Caco-2 (cell line): ENCODE measurements around the gene PATZ1. TPM values are rescaled to one million over a fixed set of nuclear protein-coding genes. Genes with fewer than 3 reads are reported as not detected.

Experiments used
- BruUV-seq: library from RNA; stranded (reverse); fragments of 400-500 nt; replicated peaks from 2 replicates; lab custom pipeline; 2021; lab: Mats Ljungman, UMichigan
- CTCF ChIA-PET: fragments of 300-600 bp; sonication (Branson Sonifier 250); formaldehyde crosslinking; loops from one replicate; lab custom pipeline; 2022; ENCODE audit warnings: antibody characterized with exemption; lab: Charles Lee
- POLR2A ChIA-PET: fragments of 300-600 bp; sonication (Branson Sonifier 250); formaldehyde crosslinking; loops from one replicate; lab custom pipeline; 2022; ENCODE audit warnings: antibody characterized with exemption; lab: Charles Lee
- DNase-seq, 2 experiments: peaks; one replicate each; pipeline versions ENCODE4 v3.0.0 to v3.0.0-alpha.2; 2020 to 2022
- H3K27me3 ChIP-seq: replicated peaks from 2 replicates; pipeline ENCODE4 v1.6.0; 2011; ENCODE audit warnings: low read length; ENCODE audit not compliant: control insufficient read depth, insufficient read depth
- H3K36me3 ChIP-seq: 2 replicates; pipeline ENCODE4 v1.5.1; 2011; ENCODE audit warnings: low read length; ENCODE audit not compliant: control insufficient read depth, insufficient read depth
- H3K4me1 ChIP-seq: fragments of 250-450 bp; sonication (Bioruptor Pico); 2 replicates; pipeline ENCODE4 v1.5.1; 2020; ENCODE audit warnings: mild to moderate bottlenecking
- H3K4me3 ChIP-seq: 2 replicates; pipeline ENCODE4 v1.5.1; 2011; ENCODE audit warnings: low read depth, mild to moderate bottlenecking, control low read depth, low read length
- H3K9me3 ChIP-seq: fragments of 250-450 bp; sonication (Bioruptor Pico); 2 replicates; pipeline ENCODE4 v1.5.1; 2020; ENCODE audit warnings: mild to moderate bottlenecking, moderate library complexity
- H3K27ac Mint-ChIP-seq: one replicate; pipeline ENCODE4 v1.8.0; 2022; ENCODE audit warnings: mixed read lengths; ENCODE audit not compliant: unreplicated experiment
- H3K27me3 Mint-ChIP-seq: one replicate; pipeline ENCODE4 v1.8.0; 2022; ENCODE audit warnings: mixed read lengths; ENCODE audit not compliant: insufficient read depth, unreplicated experiment
- H3K36me3 Mint-ChIP-seq: one replicate; pipeline ENCODE4 v1.8.0; 2022; ENCODE audit warnings: mild to moderate bottlenecking, mixed read lengths; ENCODE audit not compliant: insufficient read depth, unreplicated experiment
- H3K4me1 Mint-ChIP-seq: one replicate; pipeline ENCODE4 v1.8.0; 2022; ENCODE audit warnings: low read depth, mixed read lengths; ENCODE audit not compliant: unreplicated experiment
- H3K4me3 Mint-ChIP-seq: one replicate; pipeline ENCODE4 v1.8.0; 2022; ENCODE audit warnings: mild to moderate bottlenecking, moderate library complexity, mixed read lengths; ENCODE audit not compliant: unreplicated experiment
- H3K9me3 Mint-ChIP-seq: one replicate; pipeline ENCODE4 v1.8.0; 2022; ENCODE audit warnings: mixed read lengths; ENCODE audit not compliant: unreplicated experiment
- CTCF ChIP-seq, 2 experiments: fragments of 200-600 bp in 1 of 2; IDR thresholded peaks; 1 replicate in 1 of 2; 2 replicates in 1 of 2; pipeline versions ENCODE4 v1.5.1 to v1.8.0; 2011 to 2022; ENCODE audit warnings: antibody characterized with exemption in 1 of 2, control low read depth in 1 of 2, inconsistent platforms in 1 of 2, low read depth in 1 of 2, low read length in 1 of 2, mild to moderate bottlenecking in 1 of 2, moderate library complexity in 1 of 2; ENCODE audit not compliant: insufficient read depth in 1 of 2, severe bottlenecking in 1 of 2, unreplicated experiment in 1 of 2
- intact Hi-C: fragments of 100-400 bp; cut with micrococcal nuclease; formaldehyde crosslinking; loops from one replicate; pipeline ENCODE4 v1.10.0; 2022; ENCODE audit not compliant: unreplicated experiment
- total RNA-seq: library from RNA; stranded (reverse); gene quantifications from 2 replicates; pipeline ENCODE4 v1.2.3, GENCODE V29; 2022

The PATZ1 gene
- total RNA-seq, 1 experiment from 2014 or later, result 40.9 TPM

- DNase-seq, result peak; percentile 90 to 92
- Mint-ChIP-seq H3K27ac (peak overlapping the region; percentile 87), H3K9me3 (no peaks in the 10 kb centered on the region), H3K36me3 (peaks cover 5% of the 10 kb centered on the region), H3K4me1 (peaks cover 9% of the 10 kb centered on the region), H3K27me3 (no peaks in the 10 kb centered on the region), H3K4me3 (peak overlapping the region; percentile 90)
- Histone ChIP-seq H3K4me3 (peak overlapping the region; percentile 66), H3K9me3 (no peaks in the 10 kb centered on the region), H3K36me3 (no peaks in the 10 kb centered on the region), H3K27me3 (no peaks in the 10 kb centered on the region), H3K4me1 (peaks cover 9% of the 10 kb centered on the region; the same call in 1 of the 2 replicates)
- CTCF ChIA-PET, result interaction anchor here (0.6 to 2.1 kb wide), 13 partner anchors 9 to 175 kb away, joined by 3 to 25 read pairs (median 5); partner anchors contain the start of gene LIMK2
- POLR2A ChIA-PET, result interaction anchor here (0.5 to 1.7 kb wide), 12 partner anchors 18 to 1711 kb away, joined by 3 to 14 read pairs (median 4); partner anchors contain the start of genes MORC2, PATZ1 and TUG1
- no peak for TF ChIP-seq CTCF (IDR thresholded peaks at IDR 0.05; ENCODE audit: insufficient read depth in 1 of 2, low read depth in 1 of 2, low read length in 1 of 2, severe bottlenecking in 1 of 2, unreplicated experiment in 1 of 2)
- intact Hi-C loops, result loop anchor here (5.0 kb wide), 2 partner anchors 48 to 78 kb away; partner anchors contain the start of gene LIMK2
- no TSS peak for BruUV-seq
Measured at GRCh38 chr22:31290494-31291471, 55.4 kb downstream of the PATZ1 start.

DNA sequence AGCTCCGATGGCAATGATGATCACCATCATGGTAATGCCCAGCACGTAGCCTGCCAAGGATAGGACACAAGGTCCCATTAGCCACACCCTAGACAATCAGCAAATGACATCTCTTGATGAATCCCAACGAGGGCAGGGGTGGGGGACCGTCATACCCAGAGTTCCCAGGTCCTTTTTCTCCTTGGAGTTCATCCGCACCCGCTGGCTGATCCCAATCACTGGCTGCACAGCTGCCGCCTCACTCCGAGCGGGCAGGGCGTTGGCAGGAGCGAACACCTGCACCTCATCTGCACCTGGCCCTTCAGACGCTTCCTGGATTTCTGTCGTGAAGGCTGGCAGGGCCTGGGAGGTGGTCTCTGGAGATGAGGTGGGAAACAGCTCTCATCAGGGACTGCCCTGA is 56.8 kb downstream of the PATZ1 start:
- Mint-ChIP-seq H3K4me1 (peaks cover 6% of the 10 kb centered on the region), H3K9me3 (no peaks in the 10 kb centered on the region), H3K27me3 (no peaks in the 10 kb centered on the region), H3K36me3 (peaks cover 5% of the 10 kb centered on the region), H3K27ac (no peak overlapping the region), H3K4me3 (no peak overlapping the region)
- BruUV-seq, result no TSS peak
- Histone ChIP-seq H3K4me3 (no peak overlapping the region), H3K27me3 (no peaks in the 10 kb centered on the region), H3K4me1 (peaks cover 6% of the 10 kb centered on the region; the same call in 1 of the 2 replicates), H3K36me3 (no peaks in the 10 kb centered on the region), H3K9me3 (no peaks in the 10 kb centered on the region)
- no peak for TF ChIP-seq CTCF (IDR thresholded peaks at IDR 0.05; ENCODE audit: insufficient read depth in 1 of 2, low read depth in 1 of 2, low read length in 1 of 2, severe bottlenecking in 1 of 2, unreplicated experiment in 1 of 2)
- CTCF ChIA-PET, result interaction anchor here (1.5 to 2.0 kb wide), 4 partner anchors 11 to 57 kb away, joined by 4 to 25 read pairs (median 11); no protein-coding TSS in a partner anchor
- POLR2A ChIA-PET, result interaction anchor here (1.7 kb wide), 1 partner anchor 321 kb away, joined by 4 read pairs; the partner anchor contains the start of genes MORC2 and TUG1
- intact Hi-C loops, result no loop called here
- no peak for DNase-seq
